LNCaP clone FGC (cell line): ENCODE data around the gene PCGF3.

ENCODE experiments used
- DNase-seq: peaks from one replicate; pipeline ENCODE4 v3.0.0-alpha.2; 2011; ENCODE audit warnings: low read depth
- H3K4me3 ChIP-seq: 2 replicates; pipeline ENCODE4 v1.5.1; 2011; ENCODE audit warnings: mild to moderate bottlenecking, low read depth, low read length, control low read depth
- TF ChIP-seq, protein P1 (sequence below): IDR thresholded peaks from 2 replicates; pipeline ENCODE4 v1.5.1; 2012; ENCODE audit warnings: mild to moderate bottlenecking; ENCODE audit not compliant: control insufficient read depth, insufficient read depth; ENCODE audit errors: extremely low read depth

PCGF3 gene

DNA sequence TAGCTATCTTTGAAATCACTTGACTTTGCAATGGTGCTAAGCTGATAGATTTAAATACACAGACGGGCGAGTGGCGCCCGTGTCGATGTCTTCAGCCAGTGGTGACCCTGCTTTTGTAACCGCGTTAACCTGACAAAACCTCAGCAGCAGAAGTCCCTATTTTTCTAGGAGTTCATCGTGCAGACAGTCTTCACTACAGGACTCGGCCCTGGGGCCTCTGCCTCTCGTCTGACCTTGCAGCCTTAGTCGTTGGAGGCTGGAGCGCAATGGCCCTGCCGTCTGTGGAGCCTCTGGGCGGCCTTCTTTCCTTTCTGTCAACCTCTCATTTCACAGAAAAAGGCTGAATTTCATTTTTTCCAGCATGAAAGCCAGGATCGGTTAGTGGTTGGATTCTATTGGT, 62.4 kb downstream of the PCGF3 start:
- TF ChIP-seq, protein P1, sequence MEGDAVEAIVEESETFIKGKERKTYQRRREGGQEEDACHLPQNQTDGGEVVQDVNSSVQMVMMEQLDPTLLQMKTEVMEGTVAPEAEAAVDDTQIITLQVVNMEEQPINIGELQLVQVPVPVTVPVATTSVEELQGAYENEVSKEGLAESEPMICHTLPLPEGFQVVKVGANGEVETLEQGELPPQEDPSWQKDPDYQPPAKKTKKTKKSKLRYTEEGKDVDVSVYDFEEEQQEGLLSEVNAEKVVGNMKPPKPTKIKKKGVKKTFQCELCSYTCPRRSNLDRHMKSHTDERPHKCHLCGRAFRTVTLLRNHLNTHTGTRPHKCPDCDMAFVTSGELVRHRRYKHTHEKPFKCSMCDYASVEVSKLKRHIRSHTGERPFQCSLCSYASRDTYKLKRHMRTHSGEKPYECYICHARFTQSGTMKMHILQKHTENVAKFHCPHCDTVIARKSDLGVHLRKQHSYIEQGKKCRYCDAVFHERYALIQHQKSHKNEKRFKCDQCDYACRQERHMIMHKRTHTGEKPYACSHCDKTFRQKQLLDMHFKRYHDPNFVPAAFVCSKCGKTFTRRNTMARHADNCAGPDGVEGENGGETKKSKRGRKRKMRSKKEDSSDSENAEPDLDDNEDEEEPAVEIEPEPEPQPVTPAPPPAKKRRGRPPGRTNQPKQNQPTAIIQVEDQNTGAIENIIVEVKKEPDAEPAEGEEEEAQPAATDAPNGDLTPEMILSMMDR, result no peak
- no peak for DNase-seq
- no peak overlapping the region for H3K4me3 ChIP-seq

DNA sequence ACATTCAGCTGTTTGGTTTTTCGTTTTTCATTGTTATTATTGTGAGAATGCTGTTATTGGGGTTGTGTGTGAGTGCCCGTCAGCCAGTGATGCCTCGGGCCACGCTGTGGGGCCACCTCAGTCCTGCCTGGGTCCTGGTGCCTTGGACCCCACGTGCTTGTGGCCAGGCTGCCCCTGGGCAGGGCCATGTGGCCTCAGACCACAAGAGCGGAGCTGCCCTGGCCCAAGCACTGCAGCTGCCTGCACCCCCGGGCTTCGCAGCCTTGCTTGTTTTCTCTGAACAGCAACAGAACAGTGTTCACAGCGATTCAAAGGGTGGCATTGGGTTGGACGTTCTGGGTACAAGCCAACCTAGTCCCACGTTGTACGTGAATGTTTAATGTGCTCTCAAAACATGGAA, 63.4 kb downstream of the PCGF3 start:
- no peak for DNase-seq
- TF ChIP-seq, protein P1, result no peak
- no peak overlapping the region for H3K4me3 ChIP-seq

DNA sequence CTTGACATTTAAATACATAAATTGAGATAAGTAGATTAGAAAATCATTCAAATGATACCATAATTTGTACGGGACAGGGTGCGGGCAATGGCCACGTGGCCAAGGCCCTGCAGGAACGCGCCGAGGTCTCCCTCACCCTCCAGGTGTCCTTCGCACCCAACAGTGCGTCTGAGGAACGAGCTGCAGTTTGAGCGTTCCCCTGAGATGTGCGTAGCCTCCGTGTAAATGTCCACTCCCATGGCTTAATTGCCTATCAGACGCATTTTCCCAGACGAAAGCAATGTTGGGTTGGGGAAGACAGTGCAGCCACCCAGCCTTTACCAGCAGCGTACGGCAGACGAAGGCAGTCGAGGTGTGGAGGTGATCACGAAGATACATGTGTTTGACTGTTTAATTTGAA, 63.9 kb downstream of the PCGF3 start:
- TF ChIP-seq, protein P1, result no peak
- H3K4me3 ChIP-seq, result no peak overlapping the region
- DNase-seq, result no peak

GRCh38 chr4:770022-770421, 64.4 kb downstream of the PCGF3 start:
- DNase-seq, result no peak
- TF ChIP-seq, protein P1, result no peak
- H3K4me3 ChIP-seq, result no peak overlapping the region

DNA sequence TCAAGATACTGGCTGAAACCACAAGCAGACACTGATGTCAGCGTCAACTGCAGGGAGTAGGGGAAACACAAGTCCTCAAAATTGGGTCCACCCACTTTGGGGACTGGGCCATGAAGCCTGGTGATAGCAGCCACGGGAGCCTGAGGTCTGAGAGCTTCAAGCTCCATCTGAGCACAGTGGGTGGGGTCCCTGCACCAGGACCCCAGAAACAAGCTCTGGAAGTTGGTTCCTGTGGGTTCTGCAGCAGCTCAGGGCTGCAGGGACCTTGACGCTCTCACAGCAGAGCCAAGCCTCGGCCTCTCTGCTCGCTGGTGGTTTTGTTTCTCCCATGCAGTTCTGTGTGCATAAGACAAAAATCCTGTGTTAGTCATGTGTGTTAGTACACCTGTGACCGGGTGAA, 65.8 kb downstream of the PCGF3 start:
- H3K4me3 ChIP-seq, result no peak overlapping the region
- no peak for DNase-seq
- TF ChIP-seq, protein P1, result no peak

- TF ChIP-seq, protein P1, result no peak
- no peak overlapping the region for H3K4me3 ChIP-seq
- DNase-seq, result no peak
Measured at GRCh38 chr4:772118-772517, 66.5 kb downstream of the PCGF3 start.

GRCh38 chr4:772776-773175, 67.1 kb downstream of the PCGF3 start:
- TF ChIP-seq, protein P1, result no peak
- no peak overlapping the region for H3K4me3 ChIP-seq
- DNase-seq, result no peak
